HEK293T (cell line): ENCODE results near the gene ICA1.

ENCODE experiments used
- CTCF ChIA-PET: fragments of 350-600 bp; formaldehyde crosslinking; extraction: SDS; loops from one replicate; lab custom pipeline; 2021; ENCODE audit warnings: antibody characterized with exemption, inconsistent platforms; lab: Yijun Ruan, JAX
- POLR2A ChIA-PET: fragments of 350-600 bp; formaldehyde crosslinking; extraction: SDS; loops from one replicate; lab custom pipeline; 2020; ENCODE audit warnings: antibody characterized with exemption, inconsistent platforms; lab: Yijun Ruan, JAX
- DNase-seq: peaks from one replicate; pipeline ENCODE4 v3.0.0; 2012; ENCODE audit warnings: mixed read lengths; ENCODE audit errors: extremely low spot score
- ARNT ChIP-seq: fragments of 450-650 bp; IDR thresholded peaks from 2 replicates; pipeline ENCODE4 v1.6.1; 2017; ENCODE audit warnings: mild to moderate bottlenecking
- BHLHE40 ChIP-seq: fragments of 450-650 bp; IDR thresholded peaks from 2 replicates; pipeline ENCODE4 v1.6.1; 2016; ENCODE audit warnings: mild to moderate bottlenecking, moderate library complexity, borderline replicate concordance
- CTBP1 ChIP-seq: fragments of 450-650 bp; IDR thresholded peaks from 2 replicates; pipeline ENCODE4 v1.6.1; 2016; ENCODE audit warnings: borderline replicate concordance
- ELF4 ChIP-seq: fragments of 450-650 bp; IDR thresholded peaks from 2 replicates; pipeline ENCODE4 v1.6.1; 2017; ENCODE audit warnings: antibody characterized with exemption
- FOXA1 ChIP-seq: fragments of 450-650 bp; IDR thresholded peaks from 2 replicates; pipeline ENCODE4 v1.6.1; 2016; ENCODE audit warnings: mild to moderate bottlenecking
- FOXK2 ChIP-seq: fragments of 450-650 bp; IDR thresholded peaks from 2 replicates; pipeline ENCODE4 v1.6.1; 2016; ENCODE audit warnings: mild to moderate bottlenecking
- FOXM1 ChIP-seq: fragments of 450-650 bp; IDR thresholded peaks from 2 replicates; pipeline ENCODE4 v1.6.1; 2017; ENCODE audit warnings: mild to moderate bottlenecking, borderline replicate concordance
- HDGF ChIP-seq: fragments of 450-650 bp; IDR thresholded peaks from 2 replicates; pipeline ENCODE4 v1.6.1; 2017; ENCODE audit warnings: antibody characterized with exemption, borderline replicate concordance
- L3MBTL2 ChIP-seq: fragments of 450-650 bp; conservative IDR thresholded peaks from 2 replicates; pipeline ENCODE4 v1.6.1; 2016; ENCODE audit warnings: mild to moderate bottlenecking
- LEF1 ChIP-seq: fragments of 450-650 bp; IDR thresholded peaks from 2 replicates; pipeline ENCODE4 v1.6.1; 2017; ENCODE audit warnings: mild to moderate bottlenecking, borderline replicate concordance
- NFRKB ChIP-seq: fragments of 450-650 bp; IDR thresholded peaks from 2 replicates; pipeline ENCODE4 v1.6.1; 2016; ENCODE audit warnings: mild to moderate bottlenecking, moderate library complexity
- PKNOX1 ChIP-seq: fragments of 450-650 bp; IDR thresholded peaks from 2 replicates; pipeline ENCODE4 v1.6.1; 2016
- SP1 ChIP-seq: fragments of 450-650 bp; IDR thresholded peaks from 2 replicates; pipeline ENCODE4 v1.6.1; 2017
- SUZ12 ChIP-seq: fragments of 450-650 bp; IDR thresholded peaks from 2 replicates; pipeline ENCODE4 v1.6.1; 2016; ENCODE audit warnings: mild to moderate bottlenecking
- TARDBP ChIP-seq: fragments of 450-650 bp; IDR thresholded peaks from 2 replicates; pipeline ENCODE4 v1.6.1; 2016
- ZNF384 ChIP-seq: fragments of 450-650 bp; IDR thresholded peaks from 2 replicates; pipeline ENCODE4 v1.6.1; 2016

ICA1 gene

GRCh38 chr7:8172372-8173354 lies 89.3 kb downstream of the ICA1 start:
- DNase-seq, result no peak
- POLR2A ChIA-PET, result no interaction called here
- TF ChIP-seq BHLHE40, result no peak
- TF ChIP-seq SUZ12, result no peak
- TF ChIP-seq ZNF384, result no peak
- no peak for TF ChIP-seq HDGF
- no peak for TF ChIP-seq NFRKB
- no peak for TF ChIP-seq FOXA1
- TF ChIP-seq TARDBP, result no peak
- TF ChIP-seq FOXM1, result no peak
- TF ChIP-seq LEF1, result no peak
- TF ChIP-seq CTBP1, result no peak
- TF ChIP-seq ELF4, result no peak
- no peak for TF ChIP-seq FOXK2
- TF ChIP-seq L3MBTL2, result no peak
- TF ChIP-seq PKNOX1, result no peak
- TF ChIP-seq SP1, result no peak
- no peak for TF ChIP-seq ARNT
- CTCF ChIA-PET, result interaction anchor here (1.0 kb wide), 1 partner anchor 17 kb away, joined by 3 read pairs; no protein-coding TSS in a partner anchor

GRCh38 chr7:8169171-8169570 lies 92.8 kb downstream of the ICA1 start:
- ChIA-PET POLR2A (no interaction called here), CTCF (no interaction called here)
- no peak for DNase-seq
- TF ChIP-seq LEF1 (no peak), FOXK2 (no peak), FOXM1 (no peak), CTBP1 (no peak)

- POLR2A ChIA-PET, result no interaction called here
- CTCF ChIA-PET, result no interaction called here
- TF ChIP-seq HDGF (no peak), SUZ12 (no peak), ARNT (no peak), SP1 (no peak), NFRKB (no peak), TARDBP (no peak), FOXK2 (no peak), BHLHE40 (no peak), LEF1 (no peak), ELF4 (no peak), L3MBTL2 (no peak), FOXA1 (no peak), PKNOX1 (no peak), ZNF384 (no peak), FOXM1 (no peak), CTBP1 (no peak)
- DNase-seq, result no peak
Observed at GRCh38 chr7:8168336-8168735, 93.6 kb downstream of the ICA1 start.

- ChIA-PET CTCF (no interaction called here), POLR2A (no interaction called here)
- no peak for TF ChIP-seq PKNOX1
- TF ChIP-seq ARNT, result no peak
- no peak for TF ChIP-seq FOXK2
- TF ChIP-seq SUZ12, result no peak
- TF ChIP-seq LEF1, result no peak
- no peak for TF ChIP-seq ELF4
- TF ChIP-seq L3MBTL2, result no peak
- TF ChIP-seq BHLHE40, result no peak
- no peak for TF ChIP-seq FOXA1
- no peak for TF ChIP-seq ZNF384
- no peak for TF ChIP-seq NFRKB
- TF ChIP-seq FOXM1, result no peak
- TF ChIP-seq TARDBP, result no peak
- DNase-seq, result no peak
Observed at GRCh38 chr7:8165150-8165549, 96.8 kb downstream of the ICA1 start.

- no peak for DNase-seq
- ChIA-PET POLR2A (no interaction called here), CTCF (no interaction called here)
- no peak for TF ChIP-seq HDGF
Observed at GRCh38 chr7:8162181-8162580, 99.8 kb downstream of the ICA1 start.

GRCh38 chr7:8161364-8161828 lies 100.6 kb downstream of the ICA1 start:
- TF ChIP-seq ELF4, result no peak
- no peak for TF ChIP-seq CTBP1
- TF ChIP-seq FOXM1, result no peak
- TF ChIP-seq PKNOX1, result no peak
- no peak for TF ChIP-seq SP1
- no peak for TF ChIP-seq ARNT
- TF ChIP-seq BHLHE40, result no peak
- no peak for TF ChIP-seq SUZ12
- no peak for DNase-seq
- ChIA-PET CTCF (no interaction called here), POLR2A (no interaction called here)
